ENCODE data around the gene ENTPD5. TPM values are rescaled to one million over a fixed set of nuclear protein-coding genes. Genes with fewer than 3 reads are reported as not detected.

ENTPD5 gene
- 10 to 100 TPM; 13.5 to 14.4 TPM for total RNA-seq

- DNase-seq (peak; percentile 88), ATAC-seq (ENCODE audit: low read depth) (peak; percentile 96)
- POLR2A ChIA-PET, result interaction anchor here (0.6 to 1.8 kb wide), 6 partner anchors 65 to 556 kb away, joined by 3 to 9 read pairs (median 4); partner anchors contain the start of genes ALDH6A1, COQ6, FAM161B and LIN52
- Mint-ChIP-seq H3K36me3 (no peaks in the 10 kb centered on the region), H3K27ac (peak within 1 kb of the TSS; percentile 94), H3K4me3 (peak within 1 kb of the TSS; percentile 97), H3K4me1 (peaks cover 17% of the 10 kb centered on the region), H3K9me3 (no peaks in the 10 kb centered on the region), H3K27me3 (no peaks in the 10 kb centered on the region)
Observed at GRCh38 chr14:74018586-74019407, at the start of gene ENTPD5, which contains the start of gene BBOF1. TSS of gene ENTPD5 (minus strand) at chr14:74019288. CDS start at chr14:73988102, 31,186 bp downstream. TSS of gene BBOF1 (plus strand) at chr14:74019349. CDS start at chr14:74019479, 130 bp downstream.

- no peak for DNase-seq
- Mint-ChIP-seq H3K27ac (no peak overlapping the region), H3K36me3 (peaks cover 5% of the 10 kb centered on the region), H3K4me3 (no peak overlapping the region), H3K27me3 (no peaks in the 10 kb centered on the region), H3K9me3 (no peaks in the 10 kb centered on the region), H3K4me1 (no peaks in the 10 kb centered on the region)
- ATAC-seq (ENCODE audit: low read depth), result no peak
- POLR2A ChIA-PET, result no interaction called here
Observed at GRCh38 chr14:74065746-74066575, 46.9 kb upstream of the ENTPD5 start.

- Mint-ChIP-seq H3K36me3 (peaks cover 5% of the 10 kb centered on the region), H3K27me3 (no peaks in the 10 kb centered on the region), H3K4me3 (no peak overlapping the region), H3K9me3 (no peaks in the 10 kb centered on the region), H3K4me1 (no peaks in the 10 kb centered on the region), H3K27ac (no peak overlapping the region)
- POLR2A ChIA-PET, result no interaction called here
- DNase-seq, result no peak
- ATAC-seq (ENCODE audit: low read depth), result no peak
Observed at GRCh38 chr14:74064883-74065282, 45.8 kb upstream of the ENTPD5 start.

- Mint-ChIP-seq H3K4me3 (no peak overlapping the region), H3K9me3 (no peaks in the 10 kb centered on the region), H3K36me3 (peaks cover 5% of the 10 kb centered on the region), H3K4me1 (no peaks in the 10 kb centered on the region), H3K27me3 (no peaks in the 10 kb centered on the region), H3K27ac (no peak overlapping the region)
- POLR2A ChIA-PET, result no interaction called here
- no peak for DNase-seq
- ATAC-seq (ENCODE audit: low read depth), result no peak
Observed at GRCh38 chr14:74064426-74064825, 45.3 kb upstream of the ENTPD5 start.

GRCh38 chr14:74062809-74063150, 43.7 kb upstream of the ENTPD5 start:
- Mint-ChIP-seq H3K27me3 (no peaks in the 10 kb centered on the region), H3K4me3 (no peak overlapping the region), H3K9me3 (no peaks in the 10 kb centered on the region), H3K4me1 (no peaks in the 10 kb centered on the region), H3K36me3 (peaks cover 5% of the 10 kb centered on the region), H3K27ac (no peak overlapping the region)
- POLR2A ChIA-PET, result no interaction called here
- ATAC-seq (ENCODE audit: low read depth) (no peak), DNase-seq (no peak)

- no peak for DNase-seq
- Mint-ChIP-seq H3K4me1 (no peaks in the 10 kb centered on the region), H3K27me3 (no peaks in the 10 kb centered on the region), H3K4me3 (no peak overlapping the region), H3K36me3 (no peaks in the 10 kb centered on the region), H3K9me3 (no peaks in the 10 kb centered on the region), H3K27ac (no peak overlapping the region)
- no peak for ATAC-seq (ENCODE audit: low read depth)
- POLR2A ChIA-PET, result no interaction called here
Observed at GRCh38 chr14:74049876-74050495, 30.9 kb upstream of the ENTPD5 start.

- ATAC-seq (ENCODE audit: low read depth) (no peak), DNase-seq (no peak)
- H3K27me3 Mint-ChIP-seq, result no peaks in the 10 kb centered on the region
- H3K4me3 Mint-ChIP-seq, result no peak overlapping the region
- H3K9me3 Mint-ChIP-seq, result no peaks in the 10 kb centered on the region
- H3K4me1 Mint-ChIP-seq, result no peaks in the 10 kb centered on the region
- H3K36me3 Mint-ChIP-seq, result no peaks in the 10 kb centered on the region
- POLR2A ChIA-PET, result no interaction called here
- H3K27ac Mint-ChIP-seq, result no peak overlapping the region
Observed at GRCh38 chr14:74048281-74048680, 29.2 kb upstream of the ENTPD5 start.

- POLR2A ChIA-PET, result no interaction called here
- Mint-ChIP-seq H3K4me1 (no peaks in the 10 kb centered on the region), H3K27ac (no peak overlapping the region), H3K36me3 (no peaks in the 10 kb centered on the region), H3K27me3 (no peaks in the 10 kb centered on the region), H3K4me3 (no peak overlapping the region), H3K9me3 (no peaks in the 10 kb centered on the region)
- DNase-seq (no peak), ATAC-seq (ENCODE audit: low read depth) (no peak)
Observed at GRCh38 chr14:74045522-74045921, 26.4 kb upstream of the ENTPD5 start.

GRCh38 chr14:74042296-74042695, 23.2 kb upstream of the ENTPD5 start:
- H3K4me1 Mint-ChIP-seq, result peaks cover 2% of the 10 kb centered on the region
- H3K36me3 Mint-ChIP-seq, result no peaks in the 10 kb centered on the region
- H3K9me3 Mint-ChIP-seq, result no peaks in the 10 kb centered on the region
- DNase-seq (no peak), ATAC-seq (ENCODE audit: low read depth) (no peak)
- POLR2A ChIA-PET, result interaction anchor here (0.5 kb wide), 1 partner anchor 90 kb away, joined by 4 read pairs; no protein-coding TSS in a partner anchor
- no peak overlapping the region for H3K4me3 Mint-ChIP-seq
- H3K27ac Mint-ChIP-seq, result no peak overlapping the region
- H3K27me3 Mint-ChIP-seq, result no peaks in the 10 kb centered on the region

- POLR2A ChIA-PET, result no interaction called here
- Mint-ChIP-seq H3K9me3 (no peaks in the 10 kb centered on the region), H3K36me3 (no peaks in the 10 kb centered on the region), H3K4me1 (peaks cover 2% of the 10 kb centered on the region), H3K27me3 (no peaks in the 10 kb centered on the region), H3K27ac (no peak overlapping the region), H3K4me3 (no peak overlapping the region)
- DNase-seq (no peak), ATAC-seq (ENCODE audit: low read depth) (peak; percentile 45)
Observed at GRCh38 chr14:74038020-74038859, 19.2 kb upstream of the ENTPD5 start.

GRCh38 chr14:74035556-74035955, 16.5 kb upstream of the ENTPD5 start:
- no peaks in the 10 kb centered on the region for H3K9me3 Mint-ChIP-seq
- no peak overlapping the region for H3K27ac Mint-ChIP-seq
- H3K36me3 Mint-ChIP-seq, result no peaks in the 10 kb centered on the region
- H3K4me1 Mint-ChIP-seq, result peaks cover 2% of the 10 kb centered on the region
- ATAC-seq (ENCODE audit: low read depth) (no peak), DNase-seq (no peak)
- H3K4me3 Mint-ChIP-seq, result no peak overlapping the region
- POLR2A ChIA-PET, result no interaction called here
- no peaks in the 10 kb centered on the region for H3K27me3 Mint-ChIP-seq

- peaks cover 2% of the 10 kb centered on the region for H3K4me1 Mint-ChIP-seq
- POLR2A ChIA-PET, result no interaction called here
- H3K27me3 Mint-ChIP-seq, result no peaks in the 10 kb centered on the region
- no peaks in the 10 kb centered on the region for H3K9me3 Mint-ChIP-seq
- H3K27ac Mint-ChIP-seq, result no peak overlapping the region
- no peak overlapping the region for H3K4me3 Mint-ChIP-seq
- DNase-seq, result no peak
- ATAC-seq (ENCODE audit: low read depth), result no peak
- H3K36me3 Mint-ChIP-seq, result no peaks in the 10 kb centered on the region
Observed at GRCh38 chr14:74034572-74034971, 15.5 kb upstream of the ENTPD5 start.

- POLR2A ChIA-PET, result no interaction called here
- no peaks in the 10 kb centered on the region for H3K4me1 Mint-ChIP-seq
- H3K27ac Mint-ChIP-seq, result no peak overlapping the region
- no peak for DNase-seq
- ATAC-seq (ENCODE audit: low read depth), result no peak
- no peaks in the 10 kb centered on the region for H3K9me3 Mint-ChIP-seq
- no peaks in the 10 kb centered on the region for H3K27me3 Mint-ChIP-seq
- H3K36me3 Mint-ChIP-seq, result no peaks in the 10 kb centered on the region
- no peak overlapping the region for H3K4me3 Mint-ChIP-seq
Observed at GRCh38 chr14:74029136-74029535, 10.0 kb upstream of the ENTPD5 start.

Data from activated naive CD8-positive, alpha-beta T cell treated with anti-CD3 and anti-CD28 coated beads, Interleukin-2, amount 10 ng/mL, durations not matched to agents 7 days and 5 days (primary cell).